Stimulated activated CD8-positive, alpha-beta memory T cell treated with anti-CD3 and anti-CD28 coated beads, Interleukin-4, amount 100 ng/mL, for 24 hours (primary cell): ENCODE data around the gene ULK3.

Experiments used
- DNase-seq: peaks from one replicate; pipeline ENCODE4 v3.0.0-alpha.2; 2020; ENCODE audit warnings: low read depth

ULK3 gene

GRCh38 chr15:74867466-74868038 lies 24.6 kb upstream of the ULK3 start:
- DNase-seq: no peak

- no peak for DNase-seq
Measured at GRCh38 chr15:74866090-74866489, 23.1 kb upstream of the ULK3 start.

- no peak for DNase-seq
Measured at GRCh38 chr15:74865316-74865715, 22.4 kb upstream of the ULK3 start.

DNA sequence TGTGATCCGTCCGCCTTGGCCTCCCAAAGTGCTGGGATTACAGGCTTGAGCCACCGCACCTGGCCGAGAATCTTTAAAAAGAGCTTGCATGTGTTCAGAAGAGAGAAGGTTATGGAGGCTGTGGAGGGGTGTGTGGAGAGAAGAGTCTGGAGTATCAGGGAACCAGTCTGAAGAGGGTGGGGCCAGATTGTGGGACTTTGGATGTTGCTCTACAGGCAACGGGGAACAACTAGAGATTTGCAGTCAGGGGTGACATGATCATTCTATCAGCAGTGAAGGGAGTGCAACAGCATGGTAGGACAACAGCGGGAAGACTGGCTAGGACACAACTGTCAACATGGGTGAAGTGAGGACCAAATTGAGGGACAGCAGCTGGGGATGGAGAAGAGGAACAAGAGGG lies 21.3 kb upstream of the ULK3 start:
- no peak for DNase-seq

GRCh38 chr15:74863239-74864056 lies 20.5 kb upstream of the ULK3 start:
- no peak for DNase-seq

GRCh38 chr15:74858369-74858740 lies 15.4 kb upstream of the ULK3 start:
- DNase-seq: no peak

- DNase-seq: no peak
Measured at GRCh38 chr15:74857671-74858368, 14.9 kb upstream of the ULK3 start.

DNA sequence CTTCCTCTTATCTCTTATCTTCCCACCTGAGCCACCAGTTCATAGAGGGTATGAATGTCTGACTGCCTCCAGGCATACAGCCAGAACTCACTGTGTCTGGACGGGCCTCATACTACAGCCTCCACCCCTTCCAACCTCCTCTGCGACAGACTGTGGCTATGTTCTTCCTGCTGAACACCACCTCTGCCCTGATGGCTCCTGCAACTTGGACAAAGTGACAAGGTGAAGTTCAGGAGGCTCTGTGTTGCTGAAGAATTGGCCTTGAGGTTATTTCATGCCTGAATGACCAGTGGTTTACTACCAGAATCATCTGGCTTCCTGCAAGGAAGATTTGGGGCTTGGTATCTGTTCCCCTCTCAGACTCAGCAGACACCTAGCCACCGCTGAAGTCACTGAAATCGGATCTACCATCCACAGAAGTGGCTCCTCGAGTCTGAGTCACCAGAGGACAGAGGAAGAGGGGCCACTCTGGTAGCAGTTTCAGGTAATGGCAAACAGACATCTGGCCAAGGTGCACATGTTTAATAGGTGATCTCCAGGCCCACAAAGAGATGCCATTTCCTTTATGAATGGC lies 14.2 kb upstream of the ULK3 start:
- no peak for DNase-seq

DNA sequence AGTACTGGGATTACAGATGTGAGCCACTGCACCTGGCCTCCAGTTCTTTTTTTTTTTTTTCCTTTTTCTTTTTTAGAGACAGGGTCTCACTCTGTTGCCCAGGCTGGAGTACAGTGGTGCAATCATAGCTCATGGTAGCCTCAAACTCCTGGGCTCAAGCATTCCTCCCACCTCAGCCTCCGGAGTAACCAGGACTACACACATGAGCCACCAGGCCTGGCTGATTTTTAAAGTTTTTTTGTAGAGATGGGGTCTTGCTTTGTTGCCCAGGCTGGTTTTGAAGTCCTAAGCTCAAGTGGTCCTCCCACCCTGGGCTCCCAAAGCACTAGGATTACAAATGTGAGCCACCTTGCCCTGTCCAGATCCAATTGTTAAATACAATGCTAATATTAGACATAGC lies 13.6 kb upstream of the ULK3 start:
- DNase-seq: no peak

GRCh38 chr15:74855857-74856256 lies 12.9 kb upstream of the ULK3 start:
- DNase-seq: no peak

DNA sequence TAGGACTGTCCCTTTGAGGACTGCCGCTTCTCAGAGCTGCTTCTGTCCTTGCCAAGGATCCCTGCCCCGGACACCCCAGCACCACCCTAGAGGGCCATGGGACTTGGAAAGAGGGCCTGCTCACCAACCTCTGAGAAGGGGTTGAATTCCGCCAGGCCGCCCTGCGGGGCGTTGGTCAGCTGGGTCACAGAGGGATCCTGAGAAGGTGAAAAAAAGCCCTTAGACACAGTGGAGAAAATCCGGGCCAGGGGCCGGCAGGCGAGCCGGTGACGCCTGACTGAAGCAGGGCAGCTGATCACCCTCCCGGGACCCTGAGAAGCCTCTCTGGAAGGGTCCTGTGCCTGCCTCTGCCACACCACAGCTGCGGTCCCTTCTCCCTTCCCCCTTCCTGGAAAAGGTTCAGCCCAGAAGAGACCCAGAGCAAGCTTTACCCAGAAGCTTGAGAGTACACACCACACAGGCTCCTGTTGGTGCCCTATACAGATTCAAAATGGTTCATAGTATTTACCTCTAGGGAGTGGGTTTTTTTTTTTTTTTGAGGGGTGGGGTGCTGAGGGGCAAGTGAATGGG lies 11.6 kb upstream of the ULK3 start:
- DNase-seq: no peak

- DNase-seq: no peak
Measured at GRCh38 chr15:74851960-74852359, 9.0 kb upstream of the ULK3 start.

GRCh38 chr15:74850393-74850792 lies 7.4 kb upstream of the ULK3 start:
- DNase-seq: no peak

GRCh38 chr15:74847432-74847831 lies 4.5 kb upstream of the ULK3 start:
- DNase-seq: no peak

DNA sequence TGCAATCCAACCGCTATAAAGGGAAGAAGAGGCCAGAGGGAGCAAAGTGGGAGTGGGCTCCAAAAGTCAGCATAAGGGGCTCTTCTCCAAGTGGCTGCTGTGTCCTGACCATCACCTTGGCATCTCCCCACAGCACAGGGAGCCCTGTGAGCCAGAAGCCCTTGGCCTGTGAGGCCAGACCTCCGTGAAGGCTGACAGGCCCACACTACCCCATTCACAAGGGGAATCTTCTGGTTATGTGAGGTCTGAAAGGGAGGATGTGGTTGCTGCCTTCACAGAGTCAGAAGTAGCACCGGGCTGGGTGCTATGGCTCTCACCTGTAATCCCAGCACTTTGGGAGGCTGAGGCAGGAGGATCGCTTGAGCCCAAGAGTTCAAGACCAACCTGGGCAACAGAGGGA lies 2.6 kb upstream of the ULK3 start:
- no peak for DNase-seq

- DNase-seq: peak; percentile 37
Measured at GRCh38 chr15:74845208-74845568, 2.2 kb upstream of the ULK3 start.

DNA sequence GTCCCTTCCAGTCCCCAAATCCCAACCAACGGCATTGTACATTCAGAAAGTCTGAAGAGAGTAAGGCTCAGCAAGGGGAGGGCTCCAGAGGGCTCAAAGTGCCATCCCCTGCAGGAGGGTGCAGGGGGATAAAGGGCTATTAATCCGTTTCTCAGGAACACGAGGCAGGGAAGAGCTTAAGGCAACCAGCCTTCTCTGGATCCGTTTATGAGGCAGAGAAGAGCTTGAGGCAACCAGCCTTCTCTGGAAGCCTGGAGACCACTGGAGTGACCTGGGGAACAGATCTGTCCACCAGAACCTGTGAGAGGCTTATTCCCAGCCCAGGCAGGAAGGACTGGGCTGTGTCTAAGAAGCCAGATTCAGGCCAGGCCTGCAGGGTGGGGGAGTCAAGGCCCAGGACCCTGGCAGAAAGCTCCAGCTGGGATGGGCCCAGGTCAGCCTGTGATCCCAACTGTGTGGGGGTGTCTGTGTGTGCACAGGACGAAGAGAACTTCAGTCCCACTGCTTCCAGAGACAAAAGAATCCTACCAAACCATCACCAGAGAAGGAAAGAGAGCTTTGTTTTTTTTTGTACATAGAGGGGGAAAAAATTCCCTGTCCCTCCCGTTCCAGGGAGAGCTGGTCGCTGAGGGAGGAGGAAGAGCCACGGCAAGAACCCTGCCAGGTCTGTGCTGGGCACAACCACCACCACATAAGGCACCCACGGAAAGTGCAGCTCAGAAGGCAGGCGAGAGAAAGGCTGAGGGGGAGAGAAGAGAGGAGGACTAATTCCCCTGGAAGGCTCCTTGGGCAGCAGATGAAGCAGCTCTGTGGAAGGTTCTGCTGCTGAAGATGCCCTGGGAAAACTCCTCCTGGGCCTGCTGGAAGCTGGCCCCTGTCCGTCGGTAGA lies 1.6 kb upstream of the ULK3 start:
- DNase-seq: no peak

DNA sequence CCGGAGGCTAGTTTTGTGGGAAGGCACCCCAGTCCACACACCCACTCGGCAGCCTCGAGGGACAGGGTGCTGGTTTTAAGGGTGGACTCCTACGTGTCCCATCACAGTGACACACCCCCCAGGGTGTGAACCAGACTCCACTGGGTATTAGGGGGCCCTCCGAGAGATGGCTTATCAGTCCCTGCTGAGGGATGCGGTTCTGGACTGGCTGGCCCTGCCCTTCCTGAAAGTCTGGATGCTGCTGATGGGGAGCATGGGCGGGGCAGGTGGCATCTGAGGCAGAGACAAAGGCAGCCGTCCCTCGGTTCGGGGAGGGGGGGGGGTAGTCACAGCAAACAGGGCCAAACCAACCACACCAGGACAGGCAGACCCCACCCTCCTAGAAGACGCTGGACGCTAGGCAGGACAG lies 939 bp upstream of the ULK3 start:
- DNase-seq: no peak

GRCh38 chr15:74843445-74843828 lies 481 bp upstream of the ULK3 start:
- no peak for DNase-seq

GRCh38 chr15:74841891-74842373 lies 1.0 kb downstream of the ULK3 start:
- no peak for DNase-seq
